Measurements from ENCODE around the gene EP400.
A peak's percentile ranks its signal among the peaks of the same experiment; 100 is the strongest.

EP400 gene

GRCh38 chr12:132021031-132021871 is 71.5 kb downstream of the EP400 start:
- DNase-seq = no peak

GRCh38 chr12:132021965-132022364 is 72.2 kb downstream of the EP400 start:
- DNase-seq = no peak

GRCh38 chr12:132023658-132024057 is 73.9 kb downstream of the EP400 start:
- DNase-seq = no peak

DNA sequence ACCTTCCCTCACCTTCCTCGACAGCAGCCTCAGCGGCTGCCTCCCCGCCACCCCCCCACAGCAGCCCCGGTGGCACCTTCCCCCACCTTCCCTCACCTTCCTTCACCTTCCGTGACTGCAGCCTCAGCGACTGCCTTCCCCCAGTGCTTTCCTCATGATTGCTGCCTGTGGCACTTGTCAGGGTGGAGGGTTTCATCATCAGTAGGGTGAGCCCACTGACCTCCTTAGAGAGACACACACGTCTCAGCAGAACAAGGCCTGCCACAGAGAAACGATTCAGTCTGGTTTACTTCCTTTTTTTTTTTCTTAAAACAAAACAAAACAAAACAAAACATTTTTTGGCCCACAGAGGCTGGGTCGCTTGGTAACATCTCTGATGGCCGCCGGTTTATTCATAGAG is 75.0 kb downstream of the EP400 start:
- no peak for DNase-seq

DNA sequence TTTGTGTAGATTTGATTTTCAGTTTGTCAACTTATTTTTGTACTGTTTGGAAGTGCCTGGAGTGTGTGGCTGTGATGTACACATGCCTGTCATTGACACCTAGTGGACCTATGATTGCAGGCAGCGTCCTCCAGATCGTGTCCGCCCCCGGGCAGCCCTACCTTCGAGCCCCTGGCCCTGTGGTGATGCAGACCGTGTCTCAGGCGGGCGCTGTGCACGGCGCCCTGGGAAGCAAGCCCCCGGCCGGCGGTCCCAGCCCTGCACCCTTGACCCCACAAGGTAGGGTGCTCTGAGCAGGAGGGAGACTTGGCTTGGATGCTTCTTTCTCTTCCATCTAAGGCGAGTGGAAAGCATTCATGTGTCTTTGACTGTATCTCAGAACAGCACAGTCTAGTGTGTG is 75.8 kb downstream of the EP400 start:
- DNase-seq = no peak

DNA sequence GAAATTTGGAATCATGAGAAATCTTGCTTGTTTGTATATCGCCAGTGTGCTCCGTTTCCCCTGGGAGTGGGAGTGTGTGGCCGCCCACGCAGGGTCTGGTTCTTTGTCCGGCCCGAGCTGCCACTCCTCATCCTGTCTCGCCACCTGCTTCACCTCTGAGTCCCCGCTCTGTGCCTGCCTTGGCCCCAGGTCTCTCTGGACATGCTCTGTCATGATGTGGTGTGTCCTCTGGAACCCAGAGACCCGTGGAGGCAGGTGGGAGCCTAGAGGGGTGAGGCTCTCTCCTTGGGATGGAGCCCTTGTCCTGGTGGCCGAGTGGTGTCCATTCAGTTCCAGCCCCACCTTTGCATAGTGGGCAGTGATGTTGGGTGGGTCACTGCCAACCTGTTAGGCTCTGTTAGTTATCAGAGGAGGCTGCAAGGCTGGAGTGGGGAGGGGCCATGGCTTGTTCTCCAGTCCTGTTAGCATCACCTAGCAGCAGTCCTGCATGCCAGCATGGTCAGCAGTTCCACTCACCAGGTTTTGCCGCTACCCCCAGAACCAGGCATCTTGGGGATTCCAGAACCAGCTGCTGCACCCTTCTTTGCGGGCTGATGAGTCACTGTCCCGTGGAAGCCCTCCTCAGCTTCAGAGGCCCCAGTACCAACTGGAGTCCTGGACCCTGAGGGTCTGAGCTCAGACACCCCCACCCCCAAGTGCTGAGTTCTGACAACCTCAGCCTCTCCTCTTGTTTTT is 76.5 kb downstream of the EP400 start:
- no peak for DNase-seq

DNA sequence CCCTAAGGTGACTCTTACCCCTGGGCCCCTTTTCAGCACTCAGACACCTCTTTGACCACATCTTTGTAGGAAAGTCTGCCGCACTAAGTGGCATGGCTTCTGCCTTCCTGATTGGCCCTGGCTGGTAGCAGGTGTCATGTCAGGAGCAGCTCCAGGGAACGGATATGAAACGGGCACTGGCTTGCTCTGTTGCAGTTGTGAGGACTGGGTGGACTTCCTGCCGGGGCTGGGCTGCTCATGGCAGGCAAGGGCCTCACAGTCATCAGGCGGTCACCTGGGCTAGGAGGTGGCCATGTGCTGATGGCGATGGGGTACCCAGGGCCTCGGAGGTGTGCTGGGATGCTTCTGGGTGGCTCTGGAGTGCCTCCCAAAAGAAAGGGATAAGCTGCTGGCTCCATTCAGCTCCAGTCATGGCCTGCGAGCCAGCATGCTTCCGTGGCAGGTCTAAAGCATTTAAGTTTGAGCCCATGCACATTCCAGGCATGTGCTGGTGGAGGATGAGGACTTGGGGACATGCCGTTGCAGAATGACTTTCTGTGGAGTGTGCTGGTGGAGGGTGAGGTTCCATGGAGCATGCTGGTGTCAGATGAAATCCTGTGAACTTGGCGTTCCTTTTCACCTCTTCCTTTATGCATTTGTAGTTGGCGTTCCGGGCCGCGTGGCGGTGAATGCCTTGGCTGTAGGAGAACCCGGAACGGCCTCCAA is 77.2 kb downstream of the EP400 start:
- no peak for DNase-seq

GRCh38 chr12:132027636-132028035 is 77.9 kb downstream of the EP400 start:
- no peak for DNase-seq

- DNase-seq = no peak
These were observed 78.4 kb downstream of the EP400 start for GRCh38 chr12:132028111-132028510.

DNA sequence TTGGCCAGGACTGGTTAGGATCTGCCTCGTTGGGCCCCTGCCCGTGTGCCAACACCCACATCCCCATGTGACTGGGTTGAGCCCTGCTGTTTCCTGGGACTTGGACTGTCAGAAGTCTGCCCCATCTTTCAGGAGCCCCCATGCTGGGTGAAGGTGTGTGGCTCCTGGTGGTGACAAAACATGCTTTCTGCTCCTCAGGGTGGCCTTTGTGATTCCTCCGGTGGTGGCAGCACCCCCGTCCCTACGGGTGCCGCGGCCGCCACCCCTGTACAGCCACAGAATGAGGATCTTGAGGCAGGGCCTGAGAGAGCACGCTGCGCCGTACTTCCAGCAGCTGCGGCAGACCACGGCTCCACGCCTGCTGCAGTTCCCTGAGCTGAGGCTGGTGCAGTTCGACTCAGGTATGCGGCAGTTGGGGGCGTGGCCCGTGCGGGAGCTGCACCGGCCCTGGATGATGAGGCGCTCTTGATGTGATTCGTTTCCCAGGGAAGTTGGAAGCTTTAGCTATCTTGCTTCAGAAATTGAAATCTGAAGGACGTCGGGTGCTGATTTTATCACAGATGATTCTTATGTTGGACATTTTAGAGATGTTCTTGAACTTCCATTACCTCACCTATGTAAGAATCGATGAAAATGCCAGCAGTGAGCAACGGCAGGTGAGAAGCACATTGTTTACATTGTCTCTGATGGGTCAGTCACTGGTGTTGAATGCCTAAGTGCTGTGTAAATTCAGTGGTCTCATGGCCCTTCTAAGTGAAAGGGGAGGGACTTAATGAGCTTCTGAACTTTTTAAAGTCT is 80.0 kb downstream of the EP400 start:
- no peak for DNase-seq

GRCh38 chr12:132030367-132031038 is 80.8 kb downstream of the EP400 start:
- DNase-seq = no peak

DNA sequence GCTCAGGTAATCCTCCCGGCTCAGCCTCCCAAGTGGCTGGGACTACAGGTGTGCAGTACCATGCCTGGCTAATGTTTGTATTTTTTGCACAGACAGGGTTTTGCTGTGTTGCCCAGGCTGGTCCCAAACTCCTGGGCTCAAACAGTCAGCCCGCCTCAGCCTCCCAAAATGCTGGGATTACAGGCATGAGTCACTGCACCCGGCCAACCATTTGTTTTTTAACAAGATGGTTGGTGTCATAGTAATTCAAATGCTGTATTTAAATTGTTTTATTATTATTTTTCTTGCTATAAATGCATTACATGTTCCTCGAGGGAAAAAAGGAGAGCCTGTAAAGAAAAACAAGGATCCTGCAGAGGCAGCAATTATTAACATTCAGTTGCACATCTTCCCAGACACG is 83.9 kb downstream of the EP400 start:
- DNase-seq = no peak

- no peak for DNase-seq
These were observed 86.4 kb downstream of the EP400 start for GRCh38 chr12:132036063-132036683.

DNA sequence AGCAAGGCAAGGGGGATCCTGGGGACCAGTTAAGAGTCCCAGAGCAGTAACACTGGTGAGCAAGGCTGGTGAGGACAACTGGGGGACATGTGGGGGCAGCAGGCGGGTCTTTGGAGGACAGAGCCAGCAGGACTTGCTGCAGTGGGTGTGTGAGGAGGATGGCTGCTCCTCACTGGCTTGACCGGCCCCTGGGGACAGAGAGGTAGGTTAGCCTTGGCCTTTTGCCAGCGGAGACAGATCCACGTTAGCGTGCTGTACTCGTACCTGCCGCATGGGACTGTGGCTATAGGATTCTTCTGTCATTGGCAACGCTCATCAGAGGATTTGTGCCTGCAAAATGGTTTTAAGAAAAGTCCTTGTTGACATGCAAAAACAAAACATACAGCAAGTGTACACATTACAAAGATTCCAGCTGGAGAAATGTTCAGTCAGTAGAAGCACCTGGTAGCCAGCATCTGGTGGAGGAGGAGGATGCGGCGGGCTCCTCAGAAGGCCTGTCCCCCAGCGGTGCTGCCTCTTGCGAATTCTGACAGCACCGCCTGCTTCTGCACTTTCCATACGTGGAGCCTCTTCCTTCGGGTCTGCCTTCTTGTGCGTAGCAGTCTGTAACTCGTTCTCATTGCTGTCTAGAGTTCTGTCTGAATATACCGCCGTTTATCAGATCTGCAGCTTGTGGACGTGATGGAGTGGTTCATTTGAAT is 91.3 kb downstream of the EP400 start:
- no peak for DNase-seq

- no peak for DNase-seq
These were observed 93.5 kb downstream of the EP400 start for GRCh38 chr12:132043216-132043615.

- DNase-seq = no peak
These were observed 94.2 kb downstream of the EP400 start for GRCh38 chr12:132043770-132044467.

DNA sequence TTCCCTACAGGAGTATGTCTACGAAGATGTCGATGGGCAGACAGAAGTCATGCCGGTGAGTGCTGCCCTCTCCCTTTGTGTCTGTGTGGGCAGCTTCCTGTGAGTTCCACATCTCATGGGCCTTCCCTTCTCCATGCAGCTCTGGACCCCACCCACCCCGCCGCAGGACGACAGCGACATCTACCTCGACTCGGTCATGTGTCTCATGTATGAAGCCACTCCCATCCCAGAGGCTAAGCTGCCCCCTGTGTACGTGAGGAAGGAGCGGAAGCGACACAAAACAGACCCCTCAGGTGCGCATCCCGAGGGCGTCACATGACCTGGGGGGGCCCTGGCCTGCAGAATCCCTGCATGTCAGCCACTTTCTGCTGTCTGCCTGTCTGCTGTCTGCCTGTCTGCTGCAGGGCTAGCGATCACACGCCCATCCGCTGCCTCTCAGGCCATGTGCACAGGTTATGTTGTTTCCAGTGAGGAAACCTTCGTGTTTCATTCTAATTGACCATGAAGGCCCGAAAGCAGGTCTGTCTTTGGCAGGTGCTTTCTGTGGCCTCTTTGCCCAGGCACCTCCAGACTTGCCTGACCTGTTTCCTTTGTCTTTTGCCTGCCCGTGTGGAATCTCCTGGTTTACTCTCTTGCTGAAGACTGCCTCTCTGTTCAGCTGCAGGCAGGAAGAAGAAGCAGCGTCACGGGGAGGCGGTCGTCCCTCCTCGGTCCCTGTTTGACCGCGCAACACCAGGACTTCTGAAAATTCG is 95.1 kb downstream of the EP400 start:
- no peak for DNase-seq

GRCh38 chr12:132045751-132046150 is 96.0 kb downstream of the EP400 start:
- no peak for DNase-seq

- DNase-seq = peak; percentile 79
These were observed 96.8 kb downstream of the EP400 start for GRCh38 chr12:132046561-132046960.
